NCI-H187 (cell line): Measurements from ENCODE around the gene CT83.

Experiments
- DNase-seq, 2 experiments: peaks; one replicate each; lab custom pipeline; 2025; lab: John Stamatoyannopoulos, UW

The CT83 gene, protein sequence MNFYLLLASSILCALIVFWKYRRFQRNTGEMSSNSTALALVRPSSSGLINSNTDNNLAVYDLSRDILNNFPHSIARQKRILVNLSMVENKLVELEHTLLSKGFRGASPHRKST

DNA sequence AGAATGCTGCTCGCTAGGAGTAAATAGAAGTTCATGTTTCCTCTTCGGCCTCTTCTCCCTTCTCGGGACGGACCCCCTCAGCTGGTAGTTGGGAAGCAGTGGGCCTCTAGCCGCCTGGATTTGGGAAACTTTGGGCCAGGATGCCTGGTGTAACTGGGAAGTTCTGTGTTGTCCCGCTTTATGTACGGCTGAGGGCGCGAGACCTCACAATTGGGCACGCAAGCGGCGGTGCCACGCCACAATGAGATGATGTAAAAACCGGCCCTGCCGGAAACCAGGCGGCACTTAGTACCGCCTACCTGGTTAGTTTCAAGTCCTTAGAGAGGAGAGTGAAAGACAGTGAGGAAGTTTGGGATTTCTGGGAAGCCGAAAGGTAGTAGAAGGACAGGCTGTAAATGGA is at the start of gene CT83:
Gene CT83 (minus strand): TSS at position 155 of the 400 bp plus-strand sequence. CDS start 120 bp downstream, at position 35.
- no peak for DNase-seq

GRCh38 chrX:116499780-116500179 is 37.0 kb upstream of the CT83 start:
- DNase-seq: no peak

DNA sequence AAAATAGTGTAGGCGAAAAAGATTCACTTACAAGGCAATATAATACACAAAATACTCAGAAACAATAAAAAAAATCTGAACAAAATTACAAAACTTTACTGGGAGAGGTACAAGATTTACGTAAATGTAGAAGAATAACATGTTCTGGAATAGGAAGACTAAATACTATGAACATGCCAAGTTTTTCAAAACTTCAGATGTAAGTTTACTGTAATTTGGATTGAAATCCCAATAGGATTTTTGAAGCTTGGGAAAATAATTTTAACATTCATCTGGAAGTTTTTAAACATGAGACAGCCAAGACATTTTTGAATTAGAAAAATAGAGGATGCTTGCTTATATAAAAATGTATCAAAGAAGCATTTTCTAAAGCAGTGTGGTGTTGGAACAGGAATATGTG is 30.5 kb upstream of the CT83 start:
- DNase-seq: no peak

- DNase-seq: no peak
Measured at GRCh38 chrX:116490104-116490503, 27.3 kb upstream of the CT83 start.

- DNase-seq: no peak
Measured at GRCh38 chrX:116480059-116480458, 17.3 kb upstream of the CT83 start.

- no peak for DNase-seq
Measured at GRCh38 chrX:116449156-116449555, 13.6 kb downstream of the CT83 start.

GRCh38 chrX:116436358-116436816 is 26.4 kb downstream of the CT83 start, which contains the start of gene SLC6A14:
Gene SLC6A14 (plus strand): TSS chrX:116436606. CDS start chrX:116436710, 104 bp downstream.
- no peak for DNase-seq

DNA sequence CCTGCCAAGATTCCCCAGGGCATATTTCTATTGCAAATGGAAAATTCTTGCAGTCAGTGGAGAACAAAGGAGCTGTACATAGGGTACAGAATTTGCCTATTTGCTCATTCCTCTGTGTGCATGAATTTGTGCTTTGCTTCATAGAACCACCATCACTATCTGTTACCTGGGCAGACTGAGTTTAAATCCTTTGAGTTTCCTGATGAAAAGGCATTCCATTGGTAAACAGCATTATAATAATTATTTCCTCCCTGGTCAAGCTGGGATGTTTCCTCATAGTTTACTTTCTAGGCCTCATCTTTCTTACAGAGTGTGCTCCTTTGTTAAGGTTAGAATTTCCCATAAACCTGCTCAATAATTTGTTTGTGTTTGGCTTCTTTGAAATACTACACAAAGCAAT is 27.2 kb downstream of the CT83 start:
- no peak for DNase-seq

DNA sequence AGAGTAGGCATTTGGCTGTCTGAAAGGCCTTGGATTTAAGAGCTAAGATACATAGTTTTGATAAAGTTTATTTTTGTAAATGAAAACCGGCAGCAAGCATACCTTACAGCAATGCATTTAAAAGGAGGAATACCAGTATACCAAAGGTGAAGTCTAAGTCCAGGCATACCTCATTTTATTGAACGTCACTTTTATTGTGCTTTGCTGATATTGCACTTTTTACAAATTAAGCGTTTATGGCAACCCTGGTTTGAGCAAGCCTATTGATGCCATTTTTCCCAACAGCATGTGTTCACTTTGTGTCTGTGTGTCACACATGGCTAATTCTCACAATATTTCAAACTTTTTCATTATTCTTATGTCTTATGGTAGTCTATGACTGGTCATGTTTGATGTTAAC is 34.8 kb downstream of the CT83 start:
- no peak for DNase-seq

GRCh38 chrX:116417968-116418367 is 44.8 kb downstream of the CT83 start:
- no peak for DNase-seq

DNA sequence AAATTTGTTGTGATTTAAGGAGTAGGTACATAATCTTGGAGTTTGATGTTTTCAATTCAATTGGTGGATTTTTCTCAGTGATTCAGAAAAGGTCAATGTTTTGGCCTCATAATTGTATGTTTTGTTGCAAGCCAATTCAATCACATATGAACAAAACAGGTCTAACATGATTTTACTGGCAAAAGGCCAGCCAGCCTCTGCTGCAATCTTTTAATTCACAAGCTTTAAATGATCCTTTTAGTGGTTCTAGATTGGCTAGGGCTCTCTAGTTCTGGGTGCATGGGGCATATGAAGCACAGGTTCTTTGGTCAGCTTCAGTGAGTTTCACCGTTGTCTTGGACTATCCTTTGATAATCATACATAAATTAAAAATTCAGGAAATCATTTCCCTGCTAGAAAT is 45.6 kb downstream of the CT83 start:
- DNase-seq: no peak

DNA sequence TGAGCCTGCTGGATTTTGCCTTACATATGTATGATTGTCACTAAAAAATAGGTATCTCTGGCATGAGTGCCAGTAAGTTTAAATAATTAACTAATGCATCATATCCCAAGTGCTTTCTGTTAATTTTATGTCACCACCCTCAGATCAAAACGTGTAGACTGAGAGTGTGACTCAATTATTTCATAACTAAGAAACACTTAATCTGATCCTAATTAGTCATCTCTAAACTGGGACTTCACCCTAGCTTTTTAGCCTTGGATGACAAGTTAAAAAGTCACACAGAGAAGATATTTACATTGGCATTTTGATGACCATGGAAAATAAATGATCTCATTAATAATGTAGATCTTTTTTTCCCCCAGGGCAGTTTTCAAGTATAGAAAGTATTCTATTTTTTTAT is 49.5 kb downstream of the CT83 start:
- no peak for DNase-seq
